M059J (cell line): ENCODE measurements around the gene USP46. TPM values are rescaled to one million over a fixed set of nuclear protein-coding genes. Genes with fewer than 3 reads are reported as not detected.
A peak's percentile ranks its signal among the peaks of the same experiment; 100 is the strongest.

ENCODE experiments used
- DNase-seq: peaks from one replicate; pipeline ENCODE4 v3.0.0-alpha.2; 2012; ENCODE audit warnings: low read depth
- total RNA-seq: library from RNA; depleted of rRNA; stranded (reverse); fragments of >200 nt; shearing (Covaris generic); gene quantifications from 2 replicates; pipeline ENCODE4 v1.2.3, GENCODE V29; 2014; rRNA removed

USP46 gene
- 5.2 and 11.4 TPM in 2 replicates for total RNA-seq

- peak; percentile 63 for DNase-seq
Measured at GRCh38 chr4:52659001-52659721, at the start of gene USP46. USP46 (minus strand) TSS chr4:52659301; CDS start chr4:52659150, 151 bp downstream.

- DNase-seq, result no peak
Measured at GRCh38 chr4:52704661-52705060, 45.6 kb upstream of the USP46 start.

- peak; percentile 2 for DNase-seq
Measured at GRCh38 chr4:52704133-52704532, 45.0 kb upstream of the USP46 start.

GRCh38 chr4:52701207-52701606, 42.1 kb upstream of the USP46 start:
- no peak for DNase-seq

- no peak for DNase-seq
Measured at GRCh38 chr4:52694936-52695335, 35.8 kb upstream of the USP46 start.

GRCh38 chr4:52693492-52693891, 34.4 kb upstream of the USP46 start:
- DNase-seq, result no peak

GRCh38 chr4:52689096-52689495, 30.0 kb upstream of the USP46 start:
- DNase-seq, result no peak

- DNase-seq, result no peak
Measured at GRCh38 chr4:52687696-52688095, 28.6 kb upstream of the USP46 start.

- no peak for DNase-seq
Measured at GRCh38 chr4:52685316-52685715, 26.2 kb upstream of the USP46 start.

GRCh38 chr4:52684896-52685295, 25.8 kb upstream of the USP46 start:
- no peak for DNase-seq

- DNase-seq, result no peak
Measured at GRCh38 chr4:52680381-52680780, 21.3 kb upstream of the USP46 start.

GRCh38 chr4:52676536-52676935, 17.4 kb upstream of the USP46 start:
- DNase-seq, result no peak

GRCh38 chr4:52675111-52675510, 16.0 kb upstream of the USP46 start:
- no peak for DNase-seq

GRCh38 chr4:52670739-52671138, 11.6 kb upstream of the USP46 start:
- no peak for DNase-seq

GRCh38 chr4:52670121-52670520, 11.0 kb upstream of the USP46 start:
- no peak for DNase-seq

- no peak for DNase-seq
Measured at GRCh38 chr4:52665592-52665991, 6.5 kb upstream of the USP46 start.

GRCh38 chr4:52664479-52664878, 5.4 kb upstream of the USP46 start:
- no peak for DNase-seq

- no peak for DNase-seq
Measured at GRCh38 chr4:52661966-52662690, 3.0 kb upstream of the USP46 start.

GRCh38 chr4:52660643-52661042, 1.5 kb upstream of the USP46 start:
- DNase-seq, result no peak

GRCh38 chr4:52659722-52660261, 691 bp upstream of the USP46 start:
- no peak for DNase-seq

- no peak for DNase-seq
Measured at GRCh38 chr4:52658641-52659000, 480 bp downstream of the USP46 start.

- peak; percentile 27 for DNase-seq
Measured at GRCh38 chr4:52657618-52658501, 1.2 kb downstream of the USP46 start.
